ENCODE data around the gene REN. TPM values are rescaled to one million over a fixed set of nuclear protein-coding genes. Genes with fewer than 3 reads are reported as not detected.

REN gene
- total RNA-seq, 2 donors from 2014 or later = 0.83 TPM; not detected in 1

DNA sequence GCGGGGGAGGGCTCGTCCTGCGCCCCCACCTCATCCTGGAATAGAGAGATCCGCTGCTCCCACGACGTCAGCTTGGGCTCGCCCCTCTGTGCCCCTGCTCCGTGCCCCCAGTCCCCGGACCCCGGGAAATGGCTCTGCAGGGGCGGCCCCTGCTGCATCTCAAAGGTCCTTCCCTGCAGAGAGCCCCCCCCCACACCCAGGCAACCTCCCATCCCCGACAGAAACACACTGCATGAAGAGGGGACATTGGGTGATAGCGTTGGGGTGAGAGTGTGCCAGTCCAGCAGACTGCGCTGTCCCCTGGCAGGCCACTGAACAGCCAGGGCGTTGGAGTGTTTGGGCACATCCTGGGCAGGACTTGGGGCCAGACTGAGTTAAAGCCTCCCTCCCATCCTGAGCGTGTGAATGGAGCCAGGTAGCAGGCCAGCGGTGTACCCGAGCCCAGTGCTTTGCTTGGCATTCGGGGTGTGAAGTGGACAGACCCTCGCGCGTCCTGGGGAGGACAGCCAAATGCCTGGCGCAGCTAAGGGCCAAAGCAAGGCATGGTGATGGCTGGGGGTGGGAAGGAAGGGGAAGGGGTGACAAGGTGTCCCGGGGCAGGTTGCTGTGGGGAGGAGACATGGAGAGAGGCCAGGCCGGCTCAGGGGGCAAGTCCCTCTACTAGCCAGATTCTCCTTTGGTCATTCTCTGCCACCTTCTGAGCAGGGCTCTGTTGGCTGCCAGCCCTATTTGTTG lies 13.7 kb downstream of the REN start:
- H3K4me3 ChIP-seq = peak overlapping the region; percentile 59 to 72
- no peaks in the 10 kb centered on the region for H3K36me3 ChIP-seq
- H3K4me1 ChIP-seq = peaks cover 0 to 26% of the 10 kb centered on the region in 2 donors
- TF ChIP-seq, protein P1, sequence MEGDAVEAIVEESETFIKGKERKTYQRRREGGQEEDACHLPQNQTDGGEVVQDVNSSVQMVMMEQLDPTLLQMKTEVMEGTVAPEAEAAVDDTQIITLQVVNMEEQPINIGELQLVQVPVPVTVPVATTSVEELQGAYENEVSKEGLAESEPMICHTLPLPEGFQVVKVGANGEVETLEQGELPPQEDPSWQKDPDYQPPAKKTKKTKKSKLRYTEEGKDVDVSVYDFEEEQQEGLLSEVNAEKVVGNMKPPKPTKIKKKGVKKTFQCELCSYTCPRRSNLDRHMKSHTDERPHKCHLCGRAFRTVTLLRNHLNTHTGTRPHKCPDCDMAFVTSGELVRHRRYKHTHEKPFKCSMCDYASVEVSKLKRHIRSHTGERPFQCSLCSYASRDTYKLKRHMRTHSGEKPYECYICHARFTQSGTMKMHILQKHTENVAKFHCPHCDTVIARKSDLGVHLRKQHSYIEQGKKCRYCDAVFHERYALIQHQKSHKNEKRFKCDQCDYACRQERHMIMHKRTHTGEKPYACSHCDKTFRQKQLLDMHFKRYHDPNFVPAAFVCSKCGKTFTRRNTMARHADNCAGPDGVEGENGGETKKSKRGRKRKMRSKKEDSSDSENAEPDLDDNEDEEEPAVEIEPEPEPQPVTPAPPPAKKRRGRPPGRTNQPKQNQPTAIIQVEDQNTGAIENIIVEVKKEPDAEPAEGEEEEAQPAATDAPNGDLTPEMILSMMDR (IDR thresholded peaks at IDR 0.05) = no peak
- DNase-seq (ENCODE audit: low spot score) = no peak
- H3K9me3 ChIP-seq = no peaks in the 10 kb centered on the region
- peak overlapping the region; percentile 31 to 36 for H3K27ac ChIP-seq
- H3K27me3 ChIP-seq = no peaks in the 10 kb centered on the region

DNA sequence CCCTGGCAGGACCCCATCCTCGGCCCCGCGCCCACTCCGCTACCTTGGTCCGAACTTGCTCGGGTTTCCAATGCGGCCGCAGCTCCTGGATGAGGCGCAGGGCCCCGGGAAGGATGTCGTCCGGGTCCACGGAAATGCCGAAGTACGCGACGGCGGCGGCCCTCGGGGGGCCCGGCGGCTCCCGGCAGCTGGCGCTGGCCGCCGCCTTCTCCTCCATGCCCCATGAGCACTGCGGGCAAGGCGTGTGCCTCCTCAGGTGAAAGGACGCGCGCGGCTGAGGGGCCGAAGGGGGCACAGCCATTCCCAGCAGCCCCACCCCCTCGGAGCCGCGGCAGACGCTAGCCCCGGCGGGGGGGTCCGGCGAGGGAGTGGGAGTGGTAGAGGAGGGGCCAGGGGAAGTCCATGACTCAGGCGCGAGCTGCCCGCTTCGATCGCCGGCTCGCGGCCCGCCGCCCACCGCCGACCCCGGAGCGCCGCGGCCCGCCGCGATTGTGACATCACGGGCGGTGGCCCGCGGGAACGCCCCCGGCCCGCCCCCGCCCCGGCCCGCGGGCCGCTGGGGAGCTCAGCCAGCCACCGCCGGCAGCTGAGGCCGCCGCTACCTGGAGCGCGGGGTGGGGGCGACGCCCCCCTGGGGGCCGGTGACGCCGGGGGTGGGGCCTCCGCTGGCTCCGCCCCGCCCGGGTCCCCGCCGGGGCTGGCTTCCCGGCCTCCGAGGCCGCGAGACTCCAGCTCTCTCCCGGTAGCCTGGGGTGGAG lies 14.4 kb downstream of the REN start, which contains the start of gene ETNK2:
TSS of gene ETNK2 (minus strand) at position 493 of the 758 bp plus-strand sequence. CDS start at position 301, 192 bp downstream.
- peak within 1 kb of the TSS; percentile 66 to 70 for H3K27ac ChIP-seq
- no peaks in the 10 kb centered on the region for H3K9me3 ChIP-seq
- peak within 1 kb of the TSS; percentile 59 to 72 for H3K4me3 ChIP-seq
- DNase-seq (ENCODE audit: low spot score) = no peak
- TF ChIP-seq, protein P1 (IDR thresholded peaks at IDR 0.05) = no peak
- H3K4me1 ChIP-seq = peaks cover 0 to 26% of the 10 kb centered on the region in 2 donors
- no peaks in the 10 kb centered on the region for H3K27me3 ChIP-seq
- H3K36me3 ChIP-seq = no peaks in the 10 kb centered on the region

DNA sequence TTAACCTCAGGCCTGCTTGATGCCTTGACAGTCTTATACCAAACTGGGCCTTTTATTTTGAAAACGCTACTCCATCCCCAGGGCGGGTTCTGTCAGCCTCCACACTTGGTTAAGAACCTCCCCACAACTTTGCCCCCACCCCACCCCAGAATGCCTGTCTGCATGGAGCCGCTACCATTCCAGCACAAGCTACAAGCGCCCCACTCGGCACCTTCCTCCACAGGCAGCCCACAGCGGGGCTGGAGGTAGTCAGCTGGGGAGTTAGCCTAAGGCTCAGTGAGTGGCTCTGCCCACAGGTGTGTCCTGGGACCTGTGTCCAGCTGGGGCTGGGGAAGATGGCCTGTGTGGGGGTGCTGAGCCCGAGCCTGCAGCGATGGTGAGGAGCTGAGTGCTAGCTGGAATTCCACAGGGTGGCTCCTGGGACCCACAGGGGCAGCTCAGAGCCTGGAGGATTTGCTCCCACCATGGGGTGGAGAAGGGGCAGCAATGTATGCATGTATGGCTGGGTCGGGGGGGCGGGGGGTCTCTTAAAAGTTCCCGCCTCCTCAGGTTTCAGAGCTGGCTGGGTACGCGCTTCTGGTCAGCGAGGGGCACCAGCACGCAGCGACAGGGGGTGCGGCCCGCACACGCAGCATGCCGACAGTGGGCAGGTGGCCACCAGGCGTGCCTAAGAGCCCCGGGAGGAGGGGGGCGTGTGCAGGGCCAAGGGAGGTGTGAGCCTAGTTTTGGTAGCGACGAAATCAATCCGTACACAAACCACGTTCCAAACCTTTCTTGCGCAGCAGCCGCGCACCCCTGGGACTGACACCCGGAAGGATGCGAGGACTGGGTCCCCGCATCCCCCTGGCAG lies 15.2 kb downstream of the REN start:
- Histone ChIP-seq H3K27me3 (no peaks in the 10 kb centered on the region), H3K9me3 (no peaks in the 10 kb centered on the region), H3K4me1 (peaks cover 0 to 26% of the 10 kb centered on the region in 2 donors), H3K36me3 (no peaks in the 10 kb centered on the region), H3K4me3 (peak overlapping the region; percentile 59 to 72), H3K27ac (peak overlapping the region; percentile 66 to 70)
- peak; percentile 71 for DNase-seq (ENCODE audit: low spot score)
- TF ChIP-seq, protein P1 (IDR thresholded peaks at IDR 0.05) = no peak

DNA sequence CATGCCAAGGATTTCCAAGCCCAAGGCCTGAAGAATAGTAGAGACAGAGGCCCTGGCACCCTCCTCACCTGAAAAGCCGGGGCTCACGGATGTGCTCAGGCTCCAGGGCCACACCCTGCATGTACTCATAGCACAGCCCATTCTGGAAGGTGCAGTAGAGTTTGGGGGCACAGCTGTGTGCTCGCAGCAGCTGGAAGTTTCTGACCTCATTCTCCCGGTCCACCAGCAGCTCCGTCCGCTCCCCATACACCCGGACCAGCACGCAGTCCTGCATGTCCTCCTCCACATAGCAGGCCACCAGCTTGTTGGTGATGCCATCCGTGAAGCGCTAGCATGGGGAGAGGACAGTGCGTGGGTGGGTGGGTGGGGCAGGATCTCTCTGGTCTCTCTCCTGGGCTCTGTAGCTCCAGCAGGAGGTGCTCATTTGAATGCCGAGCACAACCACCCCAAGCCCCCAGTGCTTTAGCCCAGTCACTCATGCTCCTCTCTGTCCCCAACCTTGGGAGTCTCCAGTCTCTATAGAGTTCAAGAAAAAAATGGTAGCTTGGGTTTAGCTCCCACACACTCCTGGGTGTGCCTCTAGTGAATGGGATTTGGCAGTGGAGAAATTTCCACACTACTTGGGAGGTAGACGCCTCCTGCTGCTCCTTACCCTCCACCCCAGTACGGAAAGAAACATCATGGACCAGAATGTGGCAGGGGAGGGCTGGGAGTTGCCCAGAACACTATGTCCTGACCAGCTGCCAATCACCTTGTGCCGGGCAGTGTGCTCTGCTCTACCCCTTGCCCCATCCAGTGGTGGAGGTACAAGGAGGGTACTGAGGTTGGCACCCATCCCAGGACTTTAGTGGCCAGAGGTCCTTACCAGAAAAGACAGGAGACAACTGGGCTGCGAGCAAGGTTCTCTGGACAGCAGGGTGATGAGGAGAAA lies 16.2 kb downstream of the REN start:
- no peaks in the 10 kb centered on the region for H3K9me3 ChIP-seq
- H3K27ac ChIP-seq = peak overlapping the region; percentile 66 to 70
- H3K4me3 ChIP-seq = no peak overlapping the region
- no peaks in the 10 kb centered on the region for H3K36me3 ChIP-seq
- DNase-seq (ENCODE audit: low spot score) = no peak
- TF ChIP-seq, protein P1 (IDR thresholded peaks at IDR 0.05) = no peak
- no peaks in the 10 kb centered on the region for H3K27me3 ChIP-seq
- H3K4me1 ChIP-seq = peaks cover 0 to 26% of the 10 kb centered on the region in 2 donors

DNA sequence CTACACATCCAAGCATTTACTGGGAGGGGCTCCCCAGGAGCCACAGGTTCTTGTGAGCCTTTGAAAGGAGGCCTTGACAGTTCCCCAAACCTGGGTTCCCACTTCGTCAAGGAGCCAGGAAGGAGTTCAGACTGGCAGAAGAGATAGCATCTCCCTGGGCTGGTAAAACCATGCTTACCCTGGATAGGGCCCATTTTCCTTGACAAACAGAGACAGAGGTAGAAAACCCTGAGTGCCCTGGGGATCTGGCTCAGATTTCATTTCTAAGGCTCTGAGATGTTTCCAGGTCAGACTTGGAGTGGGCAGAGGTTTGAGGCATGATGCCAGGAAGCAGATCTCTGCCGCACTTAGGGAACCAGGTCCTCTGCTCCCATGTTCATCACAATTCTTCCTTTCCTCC lies 17.0 kb downstream of the REN start:
- TF ChIP-seq, protein P1 (IDR thresholded peaks at IDR 0.05) = no peak
- no peaks in the 10 kb centered on the region for H3K36me3 ChIP-seq
- no peak for DNase-seq (ENCODE audit: low spot score)
- H3K27ac ChIP-seq = no peak overlapping the region
- H3K27me3 ChIP-seq = no peaks in the 10 kb centered on the region
- no peak overlapping the region for H3K4me3 ChIP-seq
- peaks cover 0 to 26% of the 10 kb centered on the region in 2 donors for H3K4me1 ChIP-seq
- H3K9me3 ChIP-seq = no peaks in the 10 kb centered on the region
